Measurements from ENCODE around the gene AFG3L2.

AFG3L2 gene

GRCh38 chr18:12326711-12327460, 50.1 kb downstream of the AFG3L2 start:
- no peak for DNase-seq (ENCODE audit: low read depth in 1 of 2, low spot score in 1 of 2)

- DNase-seq (ENCODE audit: low read depth in 1 of 2, low spot score in 1 of 2), result no peak
These were observed 51.2 kb downstream of the AFG3L2 start for GRCh38 chr18:12325726-12326245.

GRCh38 chr18:12324991-12325725, 51.9 kb downstream of the AFG3L2 start:
- no peak for DNase-seq (ENCODE audit: low read depth in 1 of 2, low spot score in 1 of 2)

- no peak for DNase-seq (ENCODE audit: low read depth in 1 of 2, low spot score in 1 of 2)
These were observed 55.7 kb downstream of the AFG3L2 start for GRCh38 chr18:12321333-12321732.

- no peak for DNase-seq (ENCODE audit: low read depth in 1 of 2, low spot score in 1 of 2)
These were observed 58.2 kb downstream of the AFG3L2 start for GRCh38 chr18:12318857-12319256.

- no peak for DNase-seq (ENCODE audit: low read depth in 1 of 2, low spot score in 1 of 2)
These were observed 58.7 kb downstream of the AFG3L2 start for GRCh38 chr18:12318334-12318697.

GRCh38 chr18:12317664-12318333, 59.2 kb downstream of the AFG3L2 start:
- DNase-seq (ENCODE audit: low read depth in 1 of 2, low spot score in 1 of 2), result no peak

- no peak for DNase-seq (ENCODE audit: low read depth in 1 of 2, low spot score in 1 of 2)
These were observed 61.1 kb downstream of the AFG3L2 start for GRCh38 chr18:12315911-12316310.

GRCh38 chr18:12315490-12315889, 61.5 kb downstream of the AFG3L2 start:
- DNase-seq (ENCODE audit: low read depth in 1 of 2, low spot score in 1 of 2), result no peak

GRCh38 chr18:12314591-12315305, 62.3 kb downstream of the AFG3L2 start:
- DNase-seq (ENCODE audit: low read depth in 1 of 2, low spot score in 1 of 2), result no peak

- DNase-seq (ENCODE audit: low read depth in 1 of 2, low spot score in 1 of 2), result no peak
These were observed 63.3 kb downstream of the AFG3L2 start for GRCh38 chr18:12313530-12314245.

- DNase-seq (ENCODE audit: low read depth in 1 of 2, low spot score in 1 of 2), result no peak
These were observed 64.1 kb downstream of the AFG3L2 start for GRCh38 chr18:12312976-12313375.

- no peak for DNase-seq (ENCODE audit: low read depth in 1 of 2, low spot score in 1 of 2)
These were observed 66.3 kb downstream of the AFG3L2 start for GRCh38 chr18:12310762-12311161.

- DNase-seq (ENCODE audit: low read depth in 1 of 2, low spot score in 1 of 2), result no peak
These were observed 67.3 kb downstream of the AFG3L2 start for GRCh38 chr18:12309683-12310198.

GRCh38 chr18:12308386-12309100, 68.5 kb downstream of the AFG3L2 start:
- no peak for DNase-seq (ENCODE audit: low read depth in 1 of 2, low spot score in 1 of 2)

- no peak for DNase-seq (ENCODE audit: low read depth in 1 of 2, low spot score in 1 of 2)
These were observed 69.2 kb downstream of the AFG3L2 start, which contains the start of gene TUBB6 for GRCh38 chr18:12307701-12308385. Gene TUBB6 (plus strand): TSS chr18:12308241. CDS start chr18:12308293, 52 bp downstream.

GRCh38 chr18:12306752-12307700, 70.0 kb downstream of the AFG3L2 start:
- DNase-seq (ENCODE audit: low read depth in 1 of 2, low spot score in 1 of 2), result no peak
